Activated T-helper 1 cell treated with anti-CD3 and anti-CD28 coated beads, Interleukin-12 subunit alpha, Interleukin-12 subunit beta, Interleukin-2, Interleukin-4 antibody, amounts not matched to agents 30 ng/mL and 10 ng/mL and 1 ng/mL, durations not matched to agents 14 hours and 24 hours and 36 hours (primary cell): ENCODE results near the gene ARHGAP10. TPM values are rescaled to one million over a fixed set of nuclear protein-coding genes. Genes with fewer than 3 reads are reported as not detected.

Source experiments
- DNase-seq: peaks from one replicate; pipeline ENCODE4 v3.0.0; 2021; ENCODE audit warnings: low spot score
- H3K27ac Mint-ChIP-seq: one replicate; pipeline ENCODE4 v1.8.0; 2021; ENCODE audit warnings: mild to moderate bottlenecking, mixed read lengths
- H3K27me3 Mint-ChIP-seq: one replicate; pipeline ENCODE4 v1.8.0; 2022; ENCODE audit warnings: mild to moderate bottlenecking, moderate library complexity, mixed read lengths; ENCODE audit not compliant: insufficient read depth
- H3K36me3 Mint-ChIP-seq: one replicate; pipeline ENCODE4 v1.8.0; 2021; ENCODE audit warnings: low read depth, mixed read lengths
- H3K4me1 Mint-ChIP-seq: one replicate; pipeline ENCODE4 v1.8.0; 2021; ENCODE audit warnings: low read depth, mixed read lengths
- H3K4me3 Mint-ChIP-seq: one replicate; pipeline ENCODE4 v1.8.0; 2021; ENCODE audit warnings: mild to moderate bottlenecking, moderate library complexity, mixed read lengths
- H3K9me3 Mint-ChIP-seq: one replicate; pipeline ENCODE4 v1.8.0; 2021; ENCODE audit warnings: mixed read lengths
- intact Hi-C: fragments of 100-400 bp; cut with micrococcal nuclease; formaldehyde crosslinking; loops from one replicate; pipeline ENCODE4 v1.15.1; 2024
- total RNA-seq: library from RNA; stranded (reverse); gene quantifications from 2 replicates; pipeline ENCODE4 v1.2.3, GENCODE V29; 2022

Gene ARHGAP10
- total RNA-seq, 1 donor from 2014 or later, result 7.4 TPM

DNA sequence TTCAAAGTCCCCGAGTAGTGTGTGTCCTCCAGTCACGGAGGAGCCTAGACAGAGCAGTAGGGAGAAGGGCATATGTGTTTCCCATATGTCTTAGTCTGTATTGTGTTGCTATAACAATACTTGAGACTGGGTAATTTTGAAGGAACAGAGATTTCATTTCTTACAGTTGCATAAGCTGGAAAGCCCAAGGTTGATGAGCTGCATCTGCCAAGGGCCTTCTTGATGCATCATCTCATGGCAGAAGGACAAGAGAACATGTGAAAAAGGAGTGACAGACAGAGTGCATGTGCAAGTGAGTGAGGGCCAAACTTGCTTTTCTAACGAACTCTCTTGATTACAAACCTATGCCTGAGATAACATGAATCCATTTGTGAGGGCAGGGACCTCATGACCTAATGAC is 243.4 kb downstream of the ARHGAP10 start:
- intact Hi-C loops, result no loop called here
- Mint-ChIP-seq H3K9me3 (no peaks in the 10 kb centered on the region), H3K4me1 (peaks cover 4% of the 10 kb centered on the region), H3K27me3 (peaks cover 2% of the 10 kb centered on the region), H3K4me3 (no peak overlapping the region), H3K27ac (no peak overlapping the region), H3K36me3 (peaks cover 6% of the 10 kb centered on the region)
- DNase-seq, result no peak

DNA sequence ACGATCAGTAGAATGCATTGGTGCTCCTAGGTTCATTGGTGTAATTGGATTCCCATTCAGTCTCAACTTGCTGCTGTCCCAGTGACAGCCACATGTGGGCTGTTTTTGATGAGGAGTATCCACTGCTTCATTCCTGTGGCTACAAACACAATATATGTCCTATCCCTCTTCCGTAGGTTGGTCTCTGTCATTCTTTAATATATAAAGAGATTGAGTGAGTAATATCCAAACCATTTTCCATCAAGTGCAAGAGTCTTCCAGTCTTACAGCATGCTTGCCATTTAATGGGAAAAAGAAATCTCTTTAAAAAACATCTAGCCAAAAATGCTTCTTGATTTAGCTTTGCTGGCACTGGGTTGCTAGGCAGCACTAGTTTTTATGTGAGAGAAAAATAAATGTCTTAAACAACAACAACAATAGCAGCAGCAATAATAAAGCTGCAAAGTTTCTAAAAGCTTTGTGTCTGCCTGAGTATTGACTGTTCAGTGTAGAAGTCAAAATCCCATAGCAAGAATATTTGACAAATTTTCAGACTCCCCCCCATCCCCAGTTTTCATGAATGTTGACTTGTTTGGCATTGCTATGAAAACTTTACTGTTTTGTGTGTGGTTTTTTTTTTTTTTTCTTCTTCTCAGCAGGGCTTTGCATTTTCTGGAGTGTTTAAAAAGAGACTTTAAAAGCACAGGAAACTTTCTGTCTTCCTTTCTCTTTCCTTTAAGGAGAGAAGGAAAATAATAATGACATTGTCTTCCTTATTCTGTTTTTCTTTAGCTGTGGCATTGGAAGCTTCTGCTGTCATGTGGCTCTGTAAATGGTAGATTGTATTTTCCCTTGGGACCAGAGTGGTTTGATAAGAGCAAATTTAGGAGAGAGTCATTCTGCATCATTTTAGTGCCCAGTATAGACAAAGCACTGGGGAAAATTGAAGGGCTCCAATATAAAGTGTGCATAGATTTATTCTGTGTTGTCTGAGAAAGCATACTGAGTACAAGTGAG is 244.3 kb downstream of the ARHGAP10 start:
- Mint-ChIP-seq H3K36me3 (peaks cover 6% of the 10 kb centered on the region), H3K9me3 (no peaks in the 10 kb centered on the region), H3K27me3 (peaks cover 2% of the 10 kb centered on the region), H3K4me3 (no peak overlapping the region), H3K27ac (no peak overlapping the region), H3K4me1 (peaks cover 13% of the 10 kb centered on the region)
- intact Hi-C loops, result no loop called here
- no peak for DNase-seq

GRCh38 chr4:147980586-147980985 is 248.7 kb downstream of the ARHGAP10 start:
- DNase-seq, result no peak
- no peaks in the 10 kb centered on the region for H3K36me3 Mint-ChIP-seq

DNA sequence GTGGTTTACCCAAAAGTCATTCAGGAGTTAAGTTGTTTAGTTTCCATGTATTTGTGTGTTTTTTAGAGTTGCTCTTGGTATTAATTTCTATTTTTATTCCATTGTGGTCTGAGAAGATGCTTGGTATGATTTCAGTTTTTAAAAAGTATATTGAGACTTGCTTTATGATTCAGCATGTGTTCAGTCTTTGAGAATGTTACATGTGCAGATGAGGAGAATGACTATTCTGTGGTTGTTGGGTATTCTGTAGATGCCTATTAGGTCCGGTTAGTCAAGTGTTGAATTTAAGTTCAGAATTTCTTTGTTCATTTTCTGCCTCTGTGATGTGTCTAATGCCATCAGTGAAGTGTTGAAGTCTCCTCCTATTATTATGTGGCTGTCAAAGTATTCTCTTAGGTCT is 249.4 kb downstream of the ARHGAP10 start:
- H3K4me3 Mint-ChIP-seq, result no peak overlapping the region
- peaks cover 5% of the 10 kb centered on the region for H3K27me3 Mint-ChIP-seq
- no peaks in the 10 kb centered on the region for H3K9me3 Mint-ChIP-seq
- DNase-seq, result no peak
- H3K4me1 Mint-ChIP-seq, result peaks cover 16% of the 10 kb centered on the region
- no peak overlapping the region for H3K27ac Mint-ChIP-seq
- intact Hi-C loops, result loop anchor here (5.0 kb wide), 2 partner anchors 461 to 1281 kb away; partner anchors contain the start of gene NR3C2
- H3K36me3 Mint-ChIP-seq, result no peaks in the 10 kb centered on the region

More at GRCh38 chr4:147980586-147980985, 248.7 kb downstream of the ARHGAP10 start:
- Mint-ChIP-seq H3K27me3 (peaks cover 5% of the 10 kb centered on the region), H3K9me3 (no peaks in the 10 kb centered on the region), H3K4me1 (peaks cover 16% of the 10 kb centered on the region), H3K4me3 (no peak overlapping the region), H3K27ac (no peak overlapping the region)
- intact Hi-C loops, result loop anchor here (5.0 kb wide), 2 partner anchors 462 to 1282 kb away; partner anchors contain the start of gene NR3C2

- intact Hi-C loops, result loop anchor here (1.0 to 5.0 kb wide), 3 partner anchors 168 to 1278 kb away; partner anchors contain the start of gene NR3C2
- Mint-ChIP-seq H3K27me3 (peaks cover 5% of the 10 kb centered on the region), H3K4me3 (no peak overlapping the region), H3K9me3 (no peaks in the 10 kb centered on the region), H3K27ac (no peak overlapping the region), H3K36me3 (no peaks in the 10 kb centered on the region), H3K4me1 (peaks cover 16% of the 10 kb centered on the region)
- peak; percentile 8 for DNase-seq
Observed at GRCh38 chr4:147984065-147984777, 252.3 kb downstream of the ARHGAP10 start.

DNA sequence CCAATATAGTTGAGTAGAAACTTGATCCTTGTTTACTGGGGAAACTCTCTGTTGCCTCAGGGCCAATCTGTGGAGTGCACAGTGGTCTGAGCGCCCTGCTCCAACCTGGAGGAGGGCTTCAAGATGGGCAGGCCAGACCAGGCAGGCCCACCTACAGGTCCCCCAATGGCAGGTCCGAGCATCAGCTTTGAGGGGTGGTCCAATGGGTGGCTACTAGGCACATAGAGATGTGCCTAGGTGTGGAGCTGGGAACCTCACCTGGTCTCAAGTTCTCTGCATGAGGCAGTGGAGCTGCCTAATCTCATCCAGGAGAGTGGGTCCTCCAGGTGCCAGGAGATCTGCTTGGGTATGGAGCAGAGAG is 252.9 kb downstream of the ARHGAP10 start:
- no peaks in the 10 kb centered on the region for H3K36me3 Mint-ChIP-seq
- no peaks in the 10 kb centered on the region for H3K9me3 Mint-ChIP-seq
- H3K4me3 Mint-ChIP-seq, result no peak overlapping the region
- intact Hi-C loops, result loop anchor here (1.0 to 5.0 kb wide), 3 partner anchors 168 to 1278 kb away; partner anchors contain the start of gene NR3C2
- H3K4me1 Mint-ChIP-seq, result peaks cover 16% of the 10 kb centered on the region
- DNase-seq, result no peak
- no peak overlapping the region for H3K27ac Mint-ChIP-seq
- peaks cover 5% of the 10 kb centered on the region for H3K27me3 Mint-ChIP-seq

- H3K27me3 Mint-ChIP-seq, result peaks cover 3% of the 10 kb centered on the region
- H3K4me1 Mint-ChIP-seq, result peaks cover 11% of the 10 kb centered on the region
- DNase-seq, result no peak
- no peak overlapping the region for H3K27ac Mint-ChIP-seq
- H3K4me3 Mint-ChIP-seq, result no peak overlapping the region
- intact Hi-C loops, result no loop called here
- no peaks in the 10 kb centered on the region for H3K9me3 Mint-ChIP-seq
- no peaks in the 10 kb centered on the region for H3K36me3 Mint-ChIP-seq
Observed at GRCh38 chr4:147985376-147985775, 253.5 kb downstream of the ARHGAP10 start.

GRCh38 chr4:147987252-147987651 is 255.4 kb downstream of the ARHGAP10 start:
- no peaks in the 10 kb centered on the region for H3K4me1 Mint-ChIP-seq
- H3K27ac Mint-ChIP-seq, result no peak overlapping the region
- intact Hi-C loops, result no loop called here

GRCh38 chr4:147991543-147992283 is 259.8 kb downstream of the ARHGAP10 start:
- DNase-seq, result no peak
- Mint-ChIP-seq H3K27ac (no peak overlapping the region), H3K36me3 (no peaks in the 10 kb centered on the region), H3K9me3 (no peaks in the 10 kb centered on the region), H3K4me3 (no peak overlapping the region), H3K4me1 (no peaks in the 10 kb centered on the region), H3K27me3 (peaks cover 4% of the 10 kb centered on the region)
- intact Hi-C loops, result loop anchor here (2.0 kb wide), 1 partner anchor 75 kb away; no protein-coding TSS in a partner anchor

More at GRCh38 chr4:147987252-147987651, 255.4 kb downstream of the ARHGAP10 start:
- Mint-ChIP-seq H3K27me3 (no peaks in the 10 kb centered on the region), H3K4me3 (no peak overlapping the region), H3K9me3 (no peaks in the 10 kb centered on the region), H3K36me3 (no peaks in the 10 kb centered on the region)
- no peak for DNase-seq

- no peaks in the 10 kb centered on the region for H3K4me1 Mint-ChIP-seq
- no peak overlapping the region for H3K4me3 Mint-ChIP-seq
- peaks cover 4% of the 10 kb centered on the region for H3K27me3 Mint-ChIP-seq
- intact Hi-C loops, result no loop called here
- DNase-seq, result no peak
- no peaks in the 10 kb centered on the region for H3K9me3 Mint-ChIP-seq
- H3K36me3 Mint-ChIP-seq, result peaks cover 1% of the 10 kb centered on the region
- no peak overlapping the region for H3K27ac Mint-ChIP-seq
Observed at GRCh38 chr4:147994076-147994475, 262.2 kb downstream of the ARHGAP10 start.

GRCh38 chr4:147994491-147995385 is 262.9 kb downstream of the ARHGAP10 start:
- Mint-ChIP-seq H3K9me3 (no peaks in the 10 kb centered on the region), H3K36me3 (peaks cover 1% of the 10 kb centered on the region), H3K4me1 (no peaks in the 10 kb centered on the region), H3K27me3 (peaks cover 4% of the 10 kb centered on the region), H3K4me3 (no peak overlapping the region), H3K27ac (no peak overlapping the region)
- no peak for DNase-seq
- intact Hi-C loops, result no loop called here
